ENCODE measurements around the gene WWOX. TPM values are rescaled to one million over a fixed set of nuclear protein-coding genes. Genes with fewer than 3 reads are reported as not detected.
A peak's percentile ranks its signal among the peaks of the same experiment; 100 is the strongest.

The WWOX gene
- total RNA-seq, 1 experiment from 2014 or later = 79.9 TPM

- intact Hi-C loops (cut with micrococcal nuclease; ENCODE audit: unreplicated experiment) = no loop called here
- DNase-seq (ENCODE audit: low spot score) = no peak
- TF ChIP-seq EZH2 (IDR thresholded peaks at IDR 0.05; ENCODE audit: borderline replicate concordance, low read depth, low read length, poor library complexity, severe bottlenecking) = no peak
- TF ChIP-seq CTCF (conservative IDR thresholded peaks at IDR 0.05; ENCODE audit: low read depth, low read length) = no peak
- no peak overlapping the region for H3K27ac ChIP-seq (ENCODE audit: low read depth, low read length, poor library complexity, severe bottlenecking)
- H3K9me3 ChIP-seq (ENCODE audit: low read depth, low read length, poor library complexity, severe bottlenecking) = no peaks in the 10 kb centered on the region
- POLR2A ChIA-PET (ENCODE audit: low non-redundant PET) = no interaction called here
- no peaks in the 10 kb centered on the region for H3K36me3 ChIP-seq (ENCODE audit: insufficient read depth, low read length, poor library complexity, severe bottlenecking)
- H3K4me1 ChIP-seq (ENCODE audit: insufficient read depth, low read length, poor library complexity, severe bottlenecking) = no peaks in the 10 kb centered on the region
- BruUV-seq (replicated peaks) = no TSS peak
- no peaks in the 10 kb centered on the region for H3K27me3 ChIP-seq (replicated peaks; ENCODE audit: insufficient read depth, low read depth, low read length, poor library complexity)
- CTCF ChIA-PET = no interaction called here
- no peak overlapping the region for H3K4me3 ChIP-seq (ENCODE audit: low read depth, low read length, poor library complexity, severe bottlenecking)
Measured at GRCh38 chr16:79076047-79076767, 976.8 kb downstream of the WWOX start.

- no peaks in the 10 kb centered on the region for H3K9me3 ChIP-seq (ENCODE audit: low read depth, low read length, poor library complexity, severe bottlenecking)
- no peak overlapping the region for H3K4me3 ChIP-seq (ENCODE audit: low read depth, low read length, poor library complexity, severe bottlenecking)
- DNase-seq (ENCODE audit: low spot score) = no peak
- ChIA-PET POLR2A (ENCODE audit: low non-redundant PET) (no interaction called here), CTCF (no interaction called here)
- intact Hi-C loops (cut with micrococcal nuclease; ENCODE audit: unreplicated experiment) = no loop called here
- no peak overlapping the region for H3K27ac ChIP-seq (ENCODE audit: low read depth, low read length, poor library complexity, severe bottlenecking)
- no peaks in the 10 kb centered on the region for H3K4me1 ChIP-seq (ENCODE audit: insufficient read depth, low read length, poor library complexity, severe bottlenecking)
- H3K36me3 ChIP-seq (ENCODE audit: insufficient read depth, low read length, poor library complexity, severe bottlenecking) = no peaks in the 10 kb centered on the region
- no peaks in the 10 kb centered on the region for H3K27me3 ChIP-seq (replicated peaks; ENCODE audit: insufficient read depth, low read depth, low read length, poor library complexity)
- TF ChIP-seq CTCF (conservative IDR thresholded peaks at IDR 0.05; ENCODE audit: low read depth, low read length) (no peak), EZH2 (IDR thresholded peaks at IDR 0.05; ENCODE audit: borderline replicate concordance, low read depth, low read length, poor library complexity, severe bottlenecking) (no peak)
- BruUV-seq (replicated peaks) = no TSS peak
Measured at GRCh38 chr16:79077346-79077745, 977.9 kb downstream of the WWOX start.

GRCh38 chr16:79079656-79080420, 980.4 kb downstream of the WWOX start:
- H3K4me3 ChIP-seq (ENCODE audit: low read depth, low read length, poor library complexity, severe bottlenecking) = no peak overlapping the region
- ChIA-PET CTCF (no interaction called here), POLR2A (ENCODE audit: low non-redundant PET) (no interaction called here)
- no peaks in the 10 kb centered on the region for H3K27me3 ChIP-seq (replicated peaks; ENCODE audit: insufficient read depth, low read depth, low read length, poor library complexity)
- intact Hi-C loops (cut with micrococcal nuclease; ENCODE audit: unreplicated experiment) = no loop called here
- no peaks in the 10 kb centered on the region for H3K4me1 ChIP-seq (ENCODE audit: insufficient read depth, low read length, poor library complexity, severe bottlenecking)
- H3K36me3 ChIP-seq (ENCODE audit: insufficient read depth, low read length, poor library complexity, severe bottlenecking) = no peaks in the 10 kb centered on the region
- no peak overlapping the region for H3K27ac ChIP-seq (ENCODE audit: low read depth, low read length, poor library complexity, severe bottlenecking)
- no peaks in the 10 kb centered on the region for H3K9me3 ChIP-seq (ENCODE audit: low read depth, low read length, poor library complexity, severe bottlenecking)
- no TSS peak for BruUV-seq (replicated peaks)
- DNase-seq (ENCODE audit: low spot score) = peak; percentile 11
- TF ChIP-seq EZH2 (IDR thresholded peaks at IDR 0.05; ENCODE audit: borderline replicate concordance, low read depth, low read length, poor library complexity, severe bottlenecking) = no peak

All from A673 (cell line).